PC-3 (cell line): ENCODE data around the gene CEACAM19. TPM values are rescaled to one million over a fixed set of nuclear protein-coding genes. Genes with fewer than 3 reads are reported as not detected.
A peak's percentile ranks its signal among the peaks of the same experiment; 100 is the strongest.

Source experiments
- ATAC-seq: fragments of 200-7000 bp; cut with Tn5 transposase; 2 replicates; pipeline ENCODE4 v1.9.1; 2020; ENCODE audit warnings: mild to moderate bottlenecking, moderate library complexity
- BruUV-seq: library from RNA; stranded (reverse); fragments of 400-500 nt; replicated peaks from 2 replicates; lab custom pipeline; 2021; lab: Mats Ljungman, UMichigan
- CTCF ChIA-PET: fragments of 300-600 bp; sonication (Branson Sonifier 250); formaldehyde crosslinking; loops from one replicate; lab custom pipeline; 2022; ENCODE audit warnings: antibody characterized with exemption; lab: Charles Lee
- POLR2A ChIA-PET: fragments of 300-600 bp; sonication (Branson Sonifier 250); formaldehyde crosslinking; loops from one replicate; lab custom pipeline; 2022; ENCODE audit warnings: antibody characterized with exemption; ENCODE audit not compliant: unreplicated experiment; lab: Charles Lee
- DNase-seq: peaks from one replicate; pipeline ENCODE4 v3.0.0-alpha.2; 2015
- H2AFZ ChIP-seq: fragments of 300-600 bp; sonication (generic); 2 replicates; pipeline ENCODE4 v1.6.0; 2016; ENCODE audit warnings: antibody characterized with exemption, low read length
- H3F3A ChIP-seq: fragments of 300-600 bp; sonication (generic); one replicate; pipeline ENCODE4 v1.6.0; 2017; ENCODE audit warnings: antibody characterized with exemption, low read length, control low read depth, mild to moderate bottlenecking; ENCODE audit not compliant: unreplicated experiment
- H3K27ac ChIP-seq: fragments of 300-600 bp; sonication (generic); 2 replicates; pipeline ENCODE4 v1.5.1; 2016; ENCODE audit warnings: mild to moderate bottlenecking, low read length
- H3K27me3 ChIP-seq: fragments of 300-600 bp; sonication (generic); 2 replicates; pipeline ENCODE4 v1.6.1; 2016; ENCODE audit warnings: low read length, mixed read lengths
- H3K36me3 ChIP-seq: fragments of 300-600 bp; sonication (generic); 2 replicates; pipeline ENCODE4 v1.6.1; 2016; ENCODE audit warnings: low read depth, mixed run types, low read length, mixed read lengths
- H3K4me1 ChIP-seq: fragments of 300-600 bp; sonication (generic); 2 replicates; pipeline ENCODE4 v1.5.1; 2016; ENCODE audit warnings: low read length; ENCODE audit not compliant: insufficient read depth
- H3K4me2 ChIP-seq: fragments of 300-600 bp; sonication (generic); 2 replicates; pipeline ENCODE4 v1.6.0; 2016; ENCODE audit warnings: low read length
- H3K4me3 ChIP-seq: fragments of 300-600 bp; sonication (generic); 2 replicates; pipeline ENCODE4 v1.5.1; 2016; ENCODE audit warnings: mild to moderate bottlenecking, low read length, mixed read lengths
- H3K79me2 ChIP-seq: fragments of 300-600 bp; sonication (generic); 2 replicates; pipeline ENCODE4 v1.6.1; 2017; ENCODE audit warnings: low read length, mixed read lengths
- H3K9ac ChIP-seq: fragments of 300-600 bp; sonication (generic); 2 replicates; pipeline ENCODE4 v1.6.0; 2016; ENCODE audit warnings: mild to moderate bottlenecking, low read length
- H3K9me2 ChIP-seq: fragments of 300-600 bp; sonication (generic); replicated peaks from 2 replicates; pipeline ENCODE4 v1.6.1; 2016; ENCODE audit warnings: mixed run types, low read length, mixed read lengths
- H3K9me3 ChIP-seq: fragments of 300-600 bp; sonication (generic); 2 replicates; pipeline ENCODE4 v1.6.1; 2016; ENCODE audit warnings: low read length, mixed read lengths
- H4K20me1 ChIP-seq: fragments of 300-600 bp; sonication (generic); 2 replicates; pipeline ENCODE4 v1.6.1; 2016; ENCODE audit warnings: low read length, mixed read lengths
- EZH2 ChIP-seq: fragments of 300-600 bp; sonication (generic); IDR thresholded peaks from one replicate; pipeline ENCODE4 v1.6.1; 2017; ENCODE audit warnings: antibody characterized with exemption, mild to moderate bottlenecking, low read length; ENCODE audit not compliant: unreplicated experiment
- EZH2phosphoT487 ChIP-seq: fragments of 300-600 bp; sonication (generic); IDR thresholded peaks from 2 replicates; pipeline ENCODE4 v1.6.1; 2018; ENCODE audit warnings: mild to moderate bottlenecking, antibody characterized with exemption, low read length, borderline replicate concordance
- intact Hi-C: fragments of 100-400 bp; cut with micrococcal nuclease; formaldehyde crosslinking; loops from 2 replicates; pipeline ENCODE4 v1.9.0; 2023
- total RNA-seq: library from RNA; depleted of rRNA; stranded (reverse); fragments of >200 nt; gene quantifications from 2 replicates; pipeline ENCODE4 v1.2.3, GENCODE V29; 2014
- TF ChIP-seq, protein P1 (sequence below): fragments of 300-600 bp; sonication (generic); conservative IDR thresholded peaks from 2 replicates; pipeline ENCODE4 v1.5.1; 2017; ENCODE audit warnings: antibody characterized with exemption, low read depth, mild to moderate bottlenecking, low read length

The CEACAM19 gene
- total RNA-seq, 1 experiment from 2014 or later: 4.3 TPM

DNA sequence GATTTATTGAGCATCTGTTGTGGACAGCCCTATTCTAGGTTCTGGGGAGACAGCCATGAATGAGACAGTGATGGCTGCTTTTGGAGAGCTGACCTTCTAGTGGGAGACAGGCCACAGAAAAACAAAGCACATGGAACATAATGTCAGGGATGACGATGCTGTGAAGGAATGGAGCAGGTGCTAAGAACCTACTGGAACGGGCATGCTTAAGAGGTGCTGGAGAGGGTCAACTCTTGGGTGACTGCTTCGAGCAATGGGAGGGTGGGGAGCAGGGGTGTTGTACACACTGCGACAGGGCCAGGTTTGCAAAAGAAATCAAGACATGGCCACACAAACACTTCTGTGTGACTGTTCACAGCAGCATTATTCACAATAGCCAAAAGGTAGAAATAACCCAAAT lies 15.6 kb downstream of the CEACAM19 start:
- DNase-seq: no peak
- peaks cover 25% of the 10 kb centered on the region for H3K4me1 ChIP-seq
- H3K27me3 ChIP-seq: no peaks in the 10 kb centered on the region
- no peak for ATAC-seq
- no TSS peak for BruUV-seq
- H3K4me3 ChIP-seq: no peak overlapping the region
- H3K9me3 ChIP-seq: no peaks in the 10 kb centered on the region
- H3K4me2 ChIP-seq: no peak overlapping the region
- H3K79me2 ChIP-seq: no peaks in the 10 kb centered on the region
- TF ChIP-seq EZH2phosphoT487: no peak
- TF ChIP-seq, protein P1, sequence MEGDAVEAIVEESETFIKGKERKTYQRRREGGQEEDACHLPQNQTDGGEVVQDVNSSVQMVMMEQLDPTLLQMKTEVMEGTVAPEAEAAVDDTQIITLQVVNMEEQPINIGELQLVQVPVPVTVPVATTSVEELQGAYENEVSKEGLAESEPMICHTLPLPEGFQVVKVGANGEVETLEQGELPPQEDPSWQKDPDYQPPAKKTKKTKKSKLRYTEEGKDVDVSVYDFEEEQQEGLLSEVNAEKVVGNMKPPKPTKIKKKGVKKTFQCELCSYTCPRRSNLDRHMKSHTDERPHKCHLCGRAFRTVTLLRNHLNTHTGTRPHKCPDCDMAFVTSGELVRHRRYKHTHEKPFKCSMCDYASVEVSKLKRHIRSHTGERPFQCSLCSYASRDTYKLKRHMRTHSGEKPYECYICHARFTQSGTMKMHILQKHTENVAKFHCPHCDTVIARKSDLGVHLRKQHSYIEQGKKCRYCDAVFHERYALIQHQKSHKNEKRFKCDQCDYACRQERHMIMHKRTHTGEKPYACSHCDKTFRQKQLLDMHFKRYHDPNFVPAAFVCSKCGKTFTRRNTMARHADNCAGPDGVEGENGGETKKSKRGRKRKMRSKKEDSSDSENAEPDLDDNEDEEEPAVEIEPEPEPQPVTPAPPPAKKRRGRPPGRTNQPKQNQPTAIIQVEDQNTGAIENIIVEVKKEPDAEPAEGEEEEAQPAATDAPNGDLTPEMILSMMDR: no peak
- no peak for TF ChIP-seq EZH2
- no peaks in the 10 kb centered on the region for H4K20me1 ChIP-seq
- no peak overlapping the region for H3K9ac ChIP-seq
- ChIA-PET CTCF (no interaction called here), POLR2A (no interaction called here)
- no peak overlapping the region for H3K27ac ChIP-seq
- H3F3A ChIP-seq: no peaks in the 10 kb centered on the region
- no peaks in the 10 kb centered on the region for H3K9me2 ChIP-seq
- no peak overlapping the region for H2AFZ ChIP-seq
- H3K36me3 ChIP-seq: no peaks in the 10 kb centered on the region
- intact Hi-C loops: no loop called here

DNA sequence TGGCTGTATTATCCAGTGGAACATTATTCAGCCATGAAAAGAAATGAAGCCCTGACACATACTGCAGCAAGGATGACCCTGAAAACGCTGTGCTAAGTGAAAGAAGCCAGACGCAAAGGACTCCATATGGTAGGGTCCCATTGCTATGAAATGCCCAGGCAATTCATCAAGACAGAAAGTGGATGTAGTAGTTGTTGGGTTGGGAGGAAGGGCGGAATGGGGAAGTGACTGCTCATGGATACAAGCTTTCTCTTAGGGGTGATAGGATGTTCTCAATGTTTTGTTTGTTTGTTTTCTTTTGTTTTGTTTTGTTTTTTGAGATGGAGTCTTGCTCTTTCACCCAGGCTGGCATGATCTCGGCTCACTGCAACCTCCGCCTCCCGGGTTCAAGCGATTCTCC lies 16.6 kb downstream of the CEACAM19 start:
- H3K4me1 ChIP-seq: peaks cover 34% of the 10 kb centered on the region
- no peak overlapping the region for H3K4me2 ChIP-seq
- ChIA-PET CTCF (no interaction called here), POLR2A (no interaction called here)
- DNase-seq (no peak), ATAC-seq (no peak)
- no peaks in the 10 kb centered on the region for H3K79me2 ChIP-seq
- intact Hi-C loops: no loop called here
- no peaks in the 10 kb centered on the region for H4K20me1 ChIP-seq
- no peaks in the 10 kb centered on the region for H3F3A ChIP-seq
- H3K4me3 ChIP-seq: no peak overlapping the region
- H3K27me3 ChIP-seq: no peaks in the 10 kb centered on the region
- H3K36me3 ChIP-seq: no peaks in the 10 kb centered on the region
- no TSS peak for BruUV-seq
- H2AFZ ChIP-seq: no peak overlapping the region
- no peak for TF ChIP-seq EZH2phosphoT487
- no peak for TF ChIP-seq EZH2
- TF ChIP-seq, protein P1: no peak
- no peak overlapping the region for H3K9ac ChIP-seq
- no peaks in the 10 kb centered on the region for H3K9me3 ChIP-seq
- H3K27ac ChIP-seq: no peak overlapping the region
- no peaks in the 10 kb centered on the region for H3K9me2 ChIP-seq

DNA sequence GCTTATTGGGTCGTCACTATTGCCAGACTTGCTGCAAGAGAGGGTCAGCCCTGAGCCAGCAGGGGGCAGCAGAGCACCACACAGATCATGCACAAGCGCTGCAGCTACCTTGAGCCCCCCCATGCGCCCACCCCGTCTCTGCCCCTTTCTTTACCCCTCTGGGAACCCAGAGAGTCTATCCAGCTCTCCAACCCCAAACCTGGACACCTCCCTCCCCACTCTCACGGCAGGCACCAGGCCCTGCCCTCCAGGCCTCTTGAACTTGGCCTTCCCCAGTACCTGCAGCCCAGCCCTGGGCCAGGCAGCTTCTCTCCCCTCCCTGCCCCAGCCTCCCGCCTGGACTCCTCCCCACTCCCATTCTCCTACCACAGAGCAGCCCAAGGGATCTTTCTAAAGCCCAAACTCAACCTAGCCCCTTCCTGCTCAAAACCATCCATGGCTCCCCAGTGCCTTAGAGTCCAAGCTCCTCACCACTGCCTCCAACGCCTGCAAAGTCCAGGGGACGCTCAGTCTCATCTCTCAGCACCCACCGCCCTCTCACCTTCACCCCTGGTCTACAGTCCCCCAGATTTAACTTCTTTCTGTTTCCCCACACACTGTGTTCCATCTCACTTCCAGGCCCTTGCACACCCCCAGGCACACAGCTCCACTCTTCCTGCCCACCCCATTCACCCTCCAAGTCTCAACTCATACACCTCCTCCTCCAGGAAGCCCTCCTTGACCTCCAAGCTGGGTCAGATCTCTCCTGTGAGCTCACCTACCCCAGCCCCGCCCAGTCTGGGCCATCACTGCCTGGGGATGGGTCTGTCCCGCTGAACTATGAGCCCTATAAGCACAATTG lies 18.2 kb downstream of the CEACAM19 start:
- ChIA-PET CTCF (interaction anchor here (0.6 to 2.2 kb wide), 4 partner anchors 34 to 81 kb away, joined by 6 to 8 read pairs (median 6); no protein-coding TSS in a partner anchor), POLR2A (no interaction called here)
- no peaks in the 10 kb centered on the region for H3K27me3 ChIP-seq
- no peak overlapping the region for H2AFZ ChIP-seq
- H3K4me3 ChIP-seq: no peak overlapping the region
- DNase-seq: peak; percentile 64
- TF ChIP-seq, protein P1: peak; percentile 79
- no peak for TF ChIP-seq EZH2
- no peaks in the 10 kb centered on the region for H3K9me2 ChIP-seq
- no peak overlapping the region for H3K9ac ChIP-seq
- H3K4me1 ChIP-seq: peaks cover 41% of the 10 kb centered on the region
- no peak overlapping the region for H3K27ac ChIP-seq
- intact Hi-C loops: loop anchor here (1.0 kb wide), 1 partner anchor 81 kb away; no protein-coding TSS in a partner anchor
- ATAC-seq: peak; percentile 48
- 0 out of 2 replicates have a peak overlapping the region, but pooled peaks have one; percentile 31 for H3K4me2 ChIP-seq
- BruUV-seq: no TSS peak
- no peaks in the 10 kb centered on the region for H3F3A ChIP-seq
- no peaks in the 10 kb centered on the region for H4K20me1 ChIP-seq
- no peaks in the 10 kb centered on the region for H3K79me2 ChIP-seq
- H3K9me3 ChIP-seq: no peaks in the 10 kb centered on the region
- H3K36me3 ChIP-seq: no peaks in the 10 kb centered on the region
